Hippocampal formation (tissue), 2 donors: ENCODE measurements around the gene LMO4.

ENCODE experiments used
- DNase-seq, 2 donors: peaks; one replicate each; lab custom pipeline; 2025; lab: John Stamatoyannopoulos, UW

The LMO4 gene

GRCh38 chr1:87358219-87358618, 29.5 kb downstream of the LMO4 start:
- no peak for DNase-seq

GRCh38 chr1:87359586-87359985, 30.9 kb downstream of the LMO4 start:
- DNase-seq: no peak

GRCh38 chr1:87362063-87362833, 33.6 kb downstream of the LMO4 start:
- no peak for DNase-seq

- no peak for DNase-seq
Measured at GRCh38 chr1:87362834-87363426, 34.2 kb downstream of the LMO4 start.

GRCh38 chr1:87367549-87367948, 38.9 kb downstream of the LMO4 start:
- DNase-seq: no peak

- no peak for DNase-seq
Measured at GRCh38 chr1:87368907-87369306, 40.2 kb downstream of the LMO4 start.

GRCh38 chr1:87369736-87370478, 41.2 kb downstream of the LMO4 start:
- no peak for DNase-seq

- no peak for DNase-seq
Measured at GRCh38 chr1:87370544-87370943, 41.9 kb downstream of the LMO4 start.

- no peak for DNase-seq
Measured at GRCh38 chr1:87379306-87379705, 50.6 kb downstream of the LMO4 start.

- no peak for DNase-seq
Measured at GRCh38 chr1:87386217-87386790, 57.6 kb downstream of the LMO4 start.

GRCh38 chr1:87388411-87388810, 59.7 kb downstream of the LMO4 start:
- DNase-seq: no peak

GRCh38 chr1:87389011-87389410, 60.3 kb downstream of the LMO4 start:
- DNase-seq: no peak

- DNase-seq: no peak
Measured at GRCh38 chr1:87389546-87389945, 60.9 kb downstream of the LMO4 start.

GRCh38 chr1:87392248-87393192, 63.8 kb downstream of the LMO4 start:
- DNase-seq: no peak

- DNase-seq: no peak
Measured at GRCh38 chr1:87393445-87394085, 64.9 kb downstream of the LMO4 start.

GRCh38 chr1:87394513-87394912, 65.8 kb downstream of the LMO4 start:
- no peak for DNase-seq

GRCh38 chr1:87394982-87395381, 66.3 kb downstream of the LMO4 start:
- DNase-seq: no peak
